H9 (cell line): ENCODE data around the gene RCAN1. TPM values are rescaled to one million over a fixed set of nuclear protein-coding genes. Genes with fewer than 3 reads are reported as not detected.

Experiments
- DNase-seq: peaks from one replicate; pipeline ENCODE4 v3.0.0-alpha.2; 2017
- H2AFZ ChIP-seq: one replicate; pipeline ENCODE4 v1.6.1; 2013; ENCODE audit warnings: mild to moderate bottlenecking, low read length, control low read depth, moderate library complexity
- H2AK5ac ChIP-seq: 2 replicates; pipeline ENCODE4 v1.6.1; 2013; ENCODE audit warnings: low read length, control low read depth, mixed read lengths; ENCODE audit not compliant: insufficient read length
- H2BK120ac ChIP-seq: one replicate; pipeline ENCODE4 v1.6.1; 2013; ENCODE audit warnings: low read depth, mild to moderate bottlenecking, low read length, control low read depth, inconsistent platforms; ENCODE audit not compliant: poor library complexity, severe bottlenecking
- H2BK12ac ChIP-seq: 2 replicates; pipeline ENCODE4 v1.6.1; 2013; ENCODE audit warnings: low read length, control low read depth, mixed read lengths, low read depth; ENCODE audit not compliant: insufficient read length
- H2BK15ac ChIP-seq: 2 replicates; pipeline ENCODE4 v1.6.1; 2013; ENCODE audit warnings: low read depth, low read length, control low read depth
- H2BK20ac ChIP-seq: one replicate; pipeline ENCODE4 v1.6.1; 2013; ENCODE audit warnings: low read depth, mild to moderate bottlenecking, low read length, control low read depth, inconsistent platforms; ENCODE audit not compliant: poor library complexity, severe bottlenecking
- H2BK5ac ChIP-seq: 2 replicates; pipeline ENCODE4 v1.6.1; 2013; ENCODE audit warnings: low read length, control low read depth, mixed read lengths; ENCODE audit not compliant: insufficient read length
- H3K14ac ChIP-seq: 2 replicates; pipeline ENCODE4 v1.6.1; 2013; ENCODE audit warnings: low read length, control low read depth; ENCODE audit not compliant: insufficient read depth
- H3K18ac ChIP-seq: 2 replicates; pipeline ENCODE4 v1.6.1; 2013; ENCODE audit warnings: low read depth, mild to moderate bottlenecking, mixed read lengths, low read length, control low read depth; ENCODE audit not compliant: insufficient read length
- H3K23ac ChIP-seq: 2 replicates; pipeline ENCODE4 v1.6.1; 2013; ENCODE audit warnings: low read length, control low read depth, mixed read lengths, low read depth; ENCODE audit not compliant: insufficient read length
- H3K23me2 ChIP-seq: 2 replicates; pipeline ENCODE4 v1.6.1; 2013; ENCODE audit warnings: low read depth, mild to moderate bottlenecking, mixed read lengths, low read length, control low read depth; ENCODE audit not compliant: insufficient read length, poor library complexity, severe bottlenecking
- H3K27ac ChIP-seq: 2 replicates; pipeline ENCODE4 v1.5.1; 2013; ENCODE audit warnings: low read length, control low read depth, mixed read lengths, low read depth; ENCODE audit not compliant: insufficient read length
- H3K27me3 ChIP-seq: 2 replicates; pipeline ENCODE4 v1.6.1; 2013; ENCODE audit warnings: low read length, control low read depth, inconsistent platforms; ENCODE audit not compliant: insufficient read depth
- H3K4ac ChIP-seq: 2 replicates; pipeline ENCODE4 v1.6.1; 2013; ENCODE audit warnings: low read depth, mild to moderate bottlenecking, control low read depth, inconsistent platforms, low read length, moderate library complexity
- H3K4me1 ChIP-seq: 2 replicates; pipeline ENCODE4 v1.6.1; 2013; ENCODE audit warnings: low read length, control low read depth, inconsistent platforms; ENCODE audit not compliant: insufficient read depth
- H3K4me2 ChIP-seq: 2 replicates; pipeline ENCODE4 v1.6.1; 2013; ENCODE audit warnings: low read length, control low read depth, mixed read lengths; ENCODE audit not compliant: insufficient read length, insufficient read depth
- H3K56ac ChIP-seq: 2 replicates; pipeline ENCODE4 v1.6.1; 2013; ENCODE audit warnings: low read depth, mild to moderate bottlenecking, mixed read lengths, low read length, control low read depth; ENCODE audit not compliant: insufficient read length
- H3K79me1 ChIP-seq: 2 replicates; pipeline ENCODE4 v1.6.1; 2013; ENCODE audit warnings: low read depth, mild to moderate bottlenecking, moderate library complexity, low read length, control low read depth, inconsistent platforms; ENCODE audit not compliant: insufficient read depth, poor library complexity, severe bottlenecking
- H3K79me2 ChIP-seq: 2 replicates; pipeline ENCODE4 v1.6.1; 2013; ENCODE audit warnings: low read length, control low read depth, inconsistent platforms; ENCODE audit not compliant: insufficient read depth
- H3K9ac ChIP-seq: 2 replicates; pipeline ENCODE4 v1.6.1; 2013; ENCODE audit warnings: low read length, control low read depth, mixed read lengths; ENCODE audit not compliant: insufficient read length; ENCODE audit errors: extremely low read depth
- H3K9me3 ChIP-seq: one replicate; pipeline ENCODE4 v1.6.1; 2013; ENCODE audit warnings: low read depth, low read length, inconsistent platforms; ENCODE audit not compliant: control insufficient read depth
- H3T11ph ChIP-seq: one replicate; pipeline ENCODE4 v1.6.1; 2013; ENCODE audit warnings: mild to moderate bottlenecking, low read length, control low read depth, inconsistent platforms
- H4K20me1 ChIP-seq: one replicate; pipeline ENCODE4 v1.6.1; 2013; ENCODE audit not compliant: control insufficient read depth, insufficient read length, insufficient read depth
- H4K5ac ChIP-seq: 2 replicates; pipeline ENCODE4 v1.6.1; 2013; ENCODE audit warnings: low read depth, mild to moderate bottlenecking, mixed read lengths, low read length, control low read depth; ENCODE audit not compliant: insufficient read length
- H4K8ac ChIP-seq: replicated peaks from 2 replicates; pipeline ENCODE4 v1.6.1; 2013; ENCODE audit warnings: low read length, control low read depth, mixed read lengths, low read depth; ENCODE audit not compliant: insufficient read length
- H4K91ac ChIP-seq: 2 replicates; pipeline ENCODE4 v1.6.1; 2013; ENCODE audit warnings: low read depth, mild to moderate bottlenecking, moderate library complexity, mixed read lengths, low read length, control low read depth; ENCODE audit not compliant: insufficient read length
- H3K27ac Mint-ChIP-seq, 3 experiments: 2 replicates in 2 of 3; 3 replicates in 1 of 3; pipeline ENCODE4 v1.8.0; 2020 to 2021; ENCODE audit warnings: mixed read lengths in 3 of 3, mild to moderate bottlenecking in 1 of 3, moderate library complexity in 1 of 3
- H3K27me3 Mint-ChIP-seq: 2 replicates; pipeline ENCODE4 v1.8.0; 2021; ENCODE audit warnings: low read depth, mild to moderate bottlenecking, moderate library complexity, mixed read lengths
- H3K36me3 Mint-ChIP-seq, 3 experiments: 2 replicates in 2 of 3; 3 replicates in 1 of 3; pipeline ENCODE4 v1.8.0; 2020 to 2021; ENCODE audit warnings: low read depth in 3 of 3, mixed read lengths in 3 of 3; ENCODE audit not compliant: insufficient read depth in 1 of 3
- H3K4me1 Mint-ChIP-seq, 2 experiments: 2 replicates each; pipeline ENCODE4 v1.8.0; 2020; ENCODE audit warnings: mixed read lengths in 2 of 2
- H3K4me3 Mint-ChIP-seq, 2 experiments: 2 replicates in 1 of 2; 3 replicates in 1 of 2; pipeline ENCODE4 v1.8.0; 2020 to 2021; ENCODE audit warnings: mild to moderate bottlenecking in 2 of 2, mixed read lengths in 2 of 2, moderate library complexity in 1 of 2
- H3K9me3 Mint-ChIP-seq, 2 experiments: 2 replicates in 1 of 2; 3 replicates in 1 of 2; pipeline ENCODE4 v1.8.0; 2020; ENCODE audit warnings: mild to moderate bottlenecking in 2 of 2, mixed read lengths in 2 of 2, moderate library complexity in 1 of 2
- CTCF ChIP-seq: fragments of 200-600 bp; sonication (generic); conservative IDR thresholded peaks from 3 replicates; pipeline ENCODE4 v1.8.0; 2021; ENCODE audit warnings: antibody characterized with exemption, mild to moderate bottlenecking
- WGBS: extraction: QIAGEN DNeasy Blood & Tissue Kit; methylation state at CpG from one replicate; pipeline ENCODE4 v1.1.7; 2013; ENCODE audit warnings: missing lambda C conversion rate, low lambda C conversion rate, mixed read lengths; ENCODE audit not compliant: insufficient read length; ENCODE audit errors: extremely low coverage; 5-methylcytosine and 5-hydroxymethylcytosine counted together
- total RNA-seq: library from RNA; stranded (reverse); gene quantifications from 2 replicates; pipeline ENCODE4 v1.2.1, GENCODE V29; 2021

RCAN1 gene
- total RNA-seq, 1 experiment from 2014 or later = 7.0 TPM

- Histone ChIP-seq H2AFZ (no peak overlapping the region), H2BK15ac (no peak overlapping the region), H2BK12ac (no peak overlapping the region), H3K23me2 (no peaks in the 10 kb centered on the region), H3K27ac (no peak overlapping the region), H3K27me3 (no peaks in the 10 kb centered on the region), H3K14ac (0 out of 2 replicates have a peak overlapping the region, but pooled peaks have one; percentile 14), H2BK120ac (no peak overlapping the region), H4K91ac (no peak overlapping the region), H3K56ac (no peak overlapping the region), H4K5ac (no peak overlapping the region), H3K9me3 (no peaks in the 10 kb centered on the region), H3K79me1 (no peaks in the 10 kb centered on the region), H3K4me2 (peak overlapping the region; percentile 7), H3T11ph (no peak overlapping the region), H4K20me1 (no peaks in the 10 kb centered on the region), H2BK5ac (no peak overlapping the region), H2AK5ac (no peak overlapping the region), H3K9ac (no peak overlapping the region), H4K8ac (no peak overlapping the region), H3K4me1 (peaks cover 4% of the 10 kb centered on the region), H2BK20ac (no peak overlapping the region), H3K23ac (no peak overlapping the region), H3K4ac (no peak overlapping the region), H3K79me2 (no peaks in the 10 kb centered on the region), H3K18ac (peak overlapping the region; percentile 27)
- Mint-ChIP-seq H3K36me3 (no peaks in the 10 kb centered on the region), H3K4me3 (peak overlapping the region; percentile 27 to 51; a peak in 4 of 5 replicates), H3K4me1 (peaks cover 70 to 74% of the 10 kb centered on the region in 2 experiments), H3K27ac (peak overlapping the region in 2 of 3 experiments; percentile 3 to 6; a peak in 5 of 7 replicates), H3K9me3 (peaks cover 0 to 2% of the 10 kb centered on the region in 2 experiments; a peak in 2 of 5 replicates), H3K27me3 (peaks cover 6% of the 10 kb centered on the region)
- WGBS = no CpG with 5 or more reads among the region's 31 CpGs
- no peak for TF ChIP-seq CTCF
- peak; percentile 71 for DNase-seq
Observed at GRCh38 chr21:34524646-34525601, 90.0 kb downstream of the RCAN1 start.
